ENCODE measurements around the gene SLC6A6. TPM values are rescaled to one million over a fixed set of nuclear protein-coding genes. Genes with fewer than 3 reads are reported as not detected.

The SLC6A6 gene
- total and polyA plus RNA-seq, 11 donors, result 9.1 to 121 (median 34.9) TPM

GRCh38 chr3:14505803-14506500, 103.5 kb downstream of the SLC6A6 start:
- H3K27ac ChIP-seq, result no peak overlapping the region
- intact Hi-C loops (cut with DNase I), result loop anchor here in 4 of 10 donors (5.0 to 10.0 kb wide), 4 partner anchors 129 to 416 kb away; partner anchors contain the start of gene CCDC174 (in 1 of the 4)
- peak in 3 of 5 donors; percentile 6 to 56 (median 14) for DNase-seq
- H3K4me1 ChIP-seq, result peaks cover 0 to 9% (median 4%) of the 10 kb centered on the region in 12 donors
- peaks cover 0 to 25% (median 10%) of the 10 kb centered on the region in 12 donors for H3K9me3 ChIP-seq
- no peak for TF ChIP-seq POLR2A (IDR thresholded peaks at IDR 0.05)
- TF ChIP-seq, protein P1, sequence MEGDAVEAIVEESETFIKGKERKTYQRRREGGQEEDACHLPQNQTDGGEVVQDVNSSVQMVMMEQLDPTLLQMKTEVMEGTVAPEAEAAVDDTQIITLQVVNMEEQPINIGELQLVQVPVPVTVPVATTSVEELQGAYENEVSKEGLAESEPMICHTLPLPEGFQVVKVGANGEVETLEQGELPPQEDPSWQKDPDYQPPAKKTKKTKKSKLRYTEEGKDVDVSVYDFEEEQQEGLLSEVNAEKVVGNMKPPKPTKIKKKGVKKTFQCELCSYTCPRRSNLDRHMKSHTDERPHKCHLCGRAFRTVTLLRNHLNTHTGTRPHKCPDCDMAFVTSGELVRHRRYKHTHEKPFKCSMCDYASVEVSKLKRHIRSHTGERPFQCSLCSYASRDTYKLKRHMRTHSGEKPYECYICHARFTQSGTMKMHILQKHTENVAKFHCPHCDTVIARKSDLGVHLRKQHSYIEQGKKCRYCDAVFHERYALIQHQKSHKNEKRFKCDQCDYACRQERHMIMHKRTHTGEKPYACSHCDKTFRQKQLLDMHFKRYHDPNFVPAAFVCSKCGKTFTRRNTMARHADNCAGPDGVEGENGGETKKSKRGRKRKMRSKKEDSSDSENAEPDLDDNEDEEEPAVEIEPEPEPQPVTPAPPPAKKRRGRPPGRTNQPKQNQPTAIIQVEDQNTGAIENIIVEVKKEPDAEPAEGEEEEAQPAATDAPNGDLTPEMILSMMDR (IDR thresholded peaks at IDR 0.05), result no peak
- peaks cover 0 to 50% (median 19%) of the 10 kb centered on the region in 9 donors for H3K36me3 ChIP-seq
- no peak overlapping the region for H3K4me3 ChIP-seq
- 65 to 82% (median 81%) methylated on average over 15 to 16 of the region's 16 CpGs for WGBS, 4 donors
- H3K27me3 ChIP-seq, result no peaks in the 10 kb centered on the region
- no peak for ATAC-seq

GRCh38 chr3:14506626-14507304, 104.4 kb downstream of the SLC6A6 start:
- H3K36me3 ChIP-seq, result peaks cover 0 to 44% (median 19%) of the 10 kb centered on the region in 9 donors
- H3K27ac ChIP-seq, result no peak overlapping the region
- intact Hi-C loops (cut with DNase I), result loop anchor here in 4 of 10 donors (5.0 to 10.0 kb wide), 4 partner anchors 128 to 416 kb away; partner anchors contain the start of gene CCDC174 (in 1 of the 4)
- DNase-seq (peak in 2 of 5 donors; percentile 3 to 9), ATAC-seq (no peak)
- TF ChIP-seq, protein P1 (IDR thresholded peaks at IDR 0.05), result no peak
- TF ChIP-seq POLR2A (IDR thresholded peaks at IDR 0.05), result no peak
- no peak overlapping the region for H3K4me3 ChIP-seq
- H3K27me3 ChIP-seq, result no peaks in the 10 kb centered on the region
- H3K4me1 ChIP-seq, result peaks cover 0 to 12% (median 4%) of the 10 kb centered on the region in 12 donors
- WGBS, 4 donors, result 83 to 90% (median 88%) methylated on average over 7 to 15 of the region's 15 CpGs
- H3K9me3 ChIP-seq, result peaks cover 0 to 17% (median 10%) of the 10 kb centered on the region in 12 donors

- DNase-seq (peak in 2 of 5 donors; percentile 2 to 10), ATAC-seq (no peak)
- Histone ChIP-seq H3K4me1 (peaks cover 0 to 16% (median 4%) of the 10 kb centered on the region in 12 donors), H3K27me3 (no peaks in the 10 kb centered on the region), H3K4me3 (no peak overlapping the region), H3K27ac (no peak overlapping the region), H3K36me3 (peaks cover 0 to 39% (median 19%) of the 10 kb centered on the region in 9 donors), H3K9me3 (peaks cover 0 to 11% (median 6%) of the 10 kb centered on the region in 12 donors)
- no peak for TF ChIP-seq POLR2A (IDR thresholded peaks at IDR 0.05)
- TF ChIP-seq, protein P1 (IDR thresholded peaks at IDR 0.05), result no peak
- WGBS, 4 donors, result 72 to 78% (median 77%) methylated on average over 8 to 13 of the region's 13 CpGs
- intact Hi-C loops (cut with DNase I), result loop anchor here in 4 of 10 donors (5.0 to 10.0 kb wide), 4 partner anchors 127 to 415 kb away; partner anchors contain the start of gene CCDC174 (in 1 of the 4)
Observed at GRCh38 chr3:14507305-14507741, 104.9 kb downstream of the SLC6A6 start.
